Glomerular visceral epithelial cell (primary cell): Measurements from ENCODE around the gene C6orf89.

Experiments used
- DNase-seq: peaks from one replicate; pipeline ENCODE4 v3.0.0-alpha.2; 2016; ENCODE audit errors: extremely low spot score

C6orf89 gene, protein sequence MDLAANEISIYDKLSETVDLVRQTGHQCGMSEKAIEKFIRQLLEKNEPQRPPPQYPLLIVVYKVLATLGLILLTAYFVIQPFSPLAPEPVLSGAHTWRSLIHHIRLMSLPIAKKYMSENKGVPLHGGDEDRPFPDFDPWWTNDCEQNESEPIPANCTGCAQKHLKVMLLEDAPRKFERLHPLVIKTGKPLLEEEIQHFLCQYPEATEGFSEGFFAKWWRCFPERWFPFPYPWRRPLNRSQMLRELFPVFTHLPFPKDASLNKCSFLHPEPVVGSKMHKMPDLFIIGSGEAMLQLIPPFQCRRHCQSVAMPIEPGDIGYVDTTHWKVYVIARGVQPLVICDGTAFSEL

GRCh38 chr6:36885461-36886401 lies at the start of gene C6orf89:
Gene C6orf89, plus strand, starts transcription at chr6:36885952. Its CDS starts 13,493 bp downstream, at chr6:36899445.
- DNase-seq, result peak; percentile 98

- DNase-seq, result no peak
These were observed 49.4 kb upstream of the C6orf89 start for GRCh38 chr6:36836111-36837021.

DNA sequence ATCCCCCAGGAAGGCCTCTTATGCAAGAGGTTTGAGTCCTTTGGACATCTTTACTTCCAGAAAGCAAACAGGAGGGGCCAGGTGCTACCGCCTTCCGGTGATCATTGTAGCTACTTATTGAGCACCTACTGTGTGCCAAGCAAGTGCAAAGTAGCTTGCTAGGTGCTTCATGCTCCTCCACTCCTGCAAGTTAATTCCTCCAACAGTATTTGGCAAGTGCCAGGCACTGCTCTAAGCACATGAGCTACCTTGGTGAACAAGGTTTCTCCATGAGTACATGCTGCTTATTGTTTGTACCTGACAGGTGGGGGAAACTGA lies 48.8 kb upstream of the C6orf89 start:
- DNase-seq, result no peak

- DNase-seq, result no peak
These were observed 48.1 kb upstream of the C6orf89 start for GRCh38 chr6:36837686-36838085.

GRCh38 chr6:36838896-36839748 lies 46.6 kb upstream of the C6orf89 start, which contains the start of gene CPNE5:
Gene CPNE5, minus strand, starts transcription at chr6:36839444. Its CDS starts 67 bp downstream, at chr6:36839377.
- DNase-seq, result no peak

DNA sequence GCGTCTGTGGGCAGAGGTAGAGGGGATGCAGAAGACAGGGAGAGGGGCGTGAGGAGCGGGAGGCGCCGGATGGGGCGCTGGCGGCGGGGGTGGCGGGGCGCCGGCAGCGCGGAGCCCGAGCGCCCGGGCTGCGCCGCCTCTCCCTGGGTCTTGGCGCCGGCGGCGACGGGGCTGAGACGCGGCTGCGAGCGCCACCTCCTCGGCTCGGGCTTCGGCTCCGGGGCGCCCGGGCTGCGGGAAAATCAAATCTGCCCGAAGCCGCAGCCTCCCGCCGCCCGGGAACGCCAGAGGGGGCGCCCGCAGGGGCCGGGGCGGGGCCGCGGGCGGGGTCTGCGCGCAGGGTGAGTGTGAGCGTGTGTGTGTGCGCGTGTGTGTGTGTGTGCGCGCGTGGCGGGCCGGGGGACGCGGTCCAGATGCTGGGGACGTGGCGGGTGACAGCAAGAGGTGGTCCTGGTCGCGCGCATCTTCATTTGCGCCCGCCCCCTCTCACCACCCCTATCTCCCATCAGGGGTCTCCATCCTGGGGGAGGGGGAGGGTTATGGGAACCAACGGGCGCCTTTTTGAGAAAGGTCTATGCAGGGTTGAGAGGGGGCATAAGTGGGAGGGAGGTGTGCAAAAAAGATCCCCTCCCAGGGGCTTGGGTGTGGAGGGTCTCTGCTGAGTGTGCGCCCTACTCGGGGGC lies 45.9 kb upstream of the C6orf89 start:
- DNase-seq, result peak; percentile 28

- no peak for DNase-seq
These were observed 45.0 kb upstream of the C6orf89 start for GRCh38 chr6:36840432-36841403.

GRCh38 chr6:36841756-36842155 lies 44.0 kb upstream of the C6orf89 start:
- DNase-seq, result no peak

GRCh38 chr6:36843170-36843569 lies 42.6 kb upstream of the C6orf89 start:
- no peak for DNase-seq

GRCh38 chr6:36844232-36845170 lies 41.3 kb upstream of the C6orf89 start:
- DNase-seq, result no peak

DNA sequence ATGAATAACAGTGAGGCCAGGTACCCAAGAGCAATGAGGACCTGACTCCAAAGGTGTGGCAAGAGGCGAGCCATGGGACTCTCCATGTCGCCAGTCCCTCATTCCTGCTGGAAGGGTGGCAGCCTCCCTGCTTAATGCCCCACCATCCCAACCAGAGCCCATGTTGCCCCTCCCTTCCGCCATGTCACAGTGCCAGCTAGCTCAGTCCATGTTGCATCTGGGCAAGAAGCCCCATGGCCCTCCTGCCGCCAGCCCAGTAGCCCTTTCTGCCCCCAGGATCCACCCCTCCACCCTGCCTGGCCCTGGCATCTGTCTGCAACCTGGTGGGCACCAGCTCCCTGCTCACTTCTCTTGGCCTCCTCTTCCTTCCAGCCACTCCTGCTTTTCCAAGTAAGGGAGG lies 40.5 kb upstream of the C6orf89 start:
- DNase-seq, result no peak

GRCh38 chr6:36847152-36847551 lies 38.6 kb upstream of the C6orf89 start:
- no peak for DNase-seq

GRCh38 chr6:36847991-36848390 lies 37.8 kb upstream of the C6orf89 start:
- no peak for DNase-seq

DNA sequence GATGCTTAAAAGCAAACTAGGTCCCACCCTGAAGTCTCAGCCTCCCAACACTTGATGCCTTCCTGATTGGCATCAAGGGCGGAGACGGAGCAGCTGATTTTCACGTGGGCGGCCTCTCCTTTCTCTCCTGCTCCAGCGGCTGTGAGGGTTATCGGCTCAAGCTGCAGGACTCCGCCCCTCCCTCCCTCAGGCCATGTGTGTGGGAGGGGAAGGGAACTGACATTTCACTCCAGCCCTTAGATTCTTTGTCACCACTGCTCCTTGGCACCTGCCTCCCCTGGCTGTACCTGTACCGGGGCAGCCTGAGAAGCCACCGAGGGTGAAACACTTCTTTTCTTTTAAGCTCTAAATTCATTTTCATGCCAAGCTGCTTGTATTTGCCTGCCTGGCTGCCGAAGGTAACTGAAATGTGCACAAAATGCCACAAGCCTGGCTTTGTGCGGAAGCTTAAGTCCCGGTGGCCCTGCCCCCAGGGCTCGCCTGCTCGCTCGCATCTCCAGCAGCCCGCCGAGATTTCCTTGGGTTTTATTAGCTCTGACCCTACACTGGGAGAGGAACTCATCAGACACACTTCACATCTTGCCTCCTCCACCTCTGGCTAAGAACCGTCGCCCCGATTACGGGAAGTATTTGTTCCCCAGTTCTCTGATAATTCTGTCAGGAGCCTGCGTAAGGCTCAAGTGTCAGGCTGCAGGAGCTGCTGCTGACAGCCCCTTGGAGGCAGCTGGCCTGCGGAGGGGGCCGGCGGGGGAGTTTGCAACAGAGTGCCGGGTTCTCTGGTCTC lies 36.9 kb upstream of the C6orf89 start:
- no peak for DNase-seq

GRCh38 chr6:36850021-36850420 lies 35.7 kb upstream of the C6orf89 start:
- DNase-seq, result no peak

DNA sequence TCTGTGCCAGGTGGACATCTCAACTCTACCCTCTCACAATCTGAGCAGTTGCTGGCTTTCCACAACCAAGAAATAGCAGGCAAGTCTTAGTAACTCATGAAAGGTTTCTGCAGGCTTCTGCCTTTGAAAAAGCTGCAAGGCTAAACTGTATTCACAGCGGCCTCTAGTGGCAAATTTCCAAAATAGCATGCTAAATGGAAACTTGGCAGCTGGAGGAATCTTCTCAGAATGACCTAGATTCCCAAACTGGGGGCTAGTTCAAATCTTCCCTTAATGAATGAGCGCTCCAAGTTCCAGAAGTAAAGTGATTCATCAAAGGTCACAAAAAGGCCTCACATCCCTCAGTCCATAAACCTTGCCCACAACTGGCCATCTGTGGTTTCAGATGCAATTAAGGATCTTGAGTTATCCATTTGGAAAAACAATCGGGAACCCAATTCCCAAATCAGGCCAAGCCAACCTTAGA lies 34.6 kb upstream of the C6orf89 start:
- DNase-seq, result peak; percentile 57

DNA sequence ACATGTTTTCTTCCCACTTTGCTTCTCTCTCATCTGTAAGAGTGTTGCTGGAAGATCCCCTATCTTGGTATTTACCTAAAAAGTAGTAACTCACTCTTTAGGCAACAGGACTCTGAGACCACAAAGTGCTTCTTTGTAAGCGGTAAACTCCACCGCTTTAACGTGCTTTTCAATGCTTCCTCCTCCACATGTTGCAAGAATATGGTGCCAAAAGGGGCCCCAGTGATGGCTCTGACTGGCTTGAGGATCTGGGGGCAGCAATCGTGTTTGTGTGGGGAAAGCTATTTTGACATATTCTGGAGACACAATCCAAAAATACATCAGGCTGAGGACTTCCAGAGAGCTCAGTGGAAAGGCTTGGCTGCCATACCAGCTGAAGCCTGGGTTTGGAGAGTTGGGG lies 34.1 kb upstream of the C6orf89 start:
- DNase-seq, result no peak
